Measurements from ENCODE around the gene SCAI. TPM values are rescaled to one million over a fixed set of nuclear protein-coding genes. Genes with fewer than 3 reads are reported as not detected.
"Not testable (repeated sequence)": the region's sequence is repeated elsewhere in the genome, so short reads cannot be mapped to it uniquely, and the experiment has no call there.

SCAI gene
- total RNA-seq, 1 donor from 2014 or later: 7.2 TPM

GRCh38 chr9:125106285-125106893 lies 36.9 kb downstream of the SCAI start:
- no peak for DNase-seq (ENCODE audit: low spot score)

- DNase-seq (ENCODE audit: low spot score): no peak
Measured at GRCh38 chr9:125103770-125104460, 39.4 kb downstream of the SCAI start.

GRCh38 chr9:125103021-125103420 lies 40.3 kb downstream of the SCAI start:
- DNase-seq (ENCODE audit: low spot score): no peak

DNA sequence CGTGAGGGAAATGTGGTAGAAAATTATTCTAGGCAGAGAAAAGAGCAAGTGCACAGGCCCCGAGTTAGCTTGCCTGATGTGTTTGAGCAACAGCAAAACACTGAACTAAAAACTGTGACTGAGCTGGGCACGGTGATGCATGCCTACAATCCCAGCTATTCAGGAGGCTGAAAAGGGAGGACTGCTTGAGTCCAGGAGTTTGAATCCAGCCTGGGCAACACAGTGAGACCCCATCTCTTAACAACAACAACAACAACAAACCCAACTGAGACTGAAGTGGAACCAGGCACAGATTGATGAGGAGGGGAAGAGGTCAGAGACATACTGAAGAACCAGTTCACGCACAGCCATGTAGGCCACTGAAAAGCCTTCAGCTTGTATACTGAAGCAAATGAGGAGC lies 42.5 kb downstream of the SCAI start:
- no peak for DNase-seq (ENCODE audit: low spot score)

- no peak for DNase-seq (ENCODE audit: low spot score)
Measured at GRCh38 chr9:125099816-125100215, 43.5 kb downstream of the SCAI start.

DNA sequence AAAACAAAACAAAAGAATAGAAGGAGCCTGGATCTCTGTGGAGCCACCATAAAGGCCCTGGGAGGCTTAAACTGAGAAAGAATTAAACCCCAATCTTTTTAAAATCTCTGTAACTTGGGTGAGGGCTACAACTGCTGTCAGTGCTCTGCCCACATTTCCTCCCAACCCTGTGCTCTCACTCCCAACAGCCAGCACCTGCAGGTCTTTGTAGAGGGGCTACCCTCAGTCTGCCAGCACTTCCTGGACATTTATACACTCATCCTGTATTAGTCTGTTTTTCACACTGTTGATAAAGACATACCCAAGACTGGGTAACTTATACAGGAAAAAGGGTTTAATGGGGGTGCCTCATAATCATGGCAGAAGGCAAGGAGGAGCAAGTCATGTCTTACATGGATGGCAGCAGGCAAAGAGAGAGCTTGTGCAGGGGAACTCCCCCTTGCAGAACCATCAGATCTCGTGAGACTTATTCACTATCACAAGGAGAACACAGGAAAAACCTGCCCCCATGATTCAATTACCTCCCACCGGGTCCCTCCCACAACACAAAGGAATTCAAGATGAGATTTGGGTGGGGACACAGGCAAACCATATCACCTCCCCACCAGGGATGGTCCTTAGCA lies 47.4 kb downstream of the SCAI start:
- DNase-seq (ENCODE audit: low spot score): no peak

GRCh38 chr9:125091121-125091520 lies 52.2 kb downstream of the SCAI start:
- no peak for DNase-seq (ENCODE audit: low spot score)

GRCh38 chr9:125089331-125089730 lies 54.0 kb downstream of the SCAI start:
- DNase-seq (ENCODE audit: low spot score): no peak

GRCh38 chr9:125088752-125089151 lies 54.6 kb downstream of the SCAI start:
- no peak for DNase-seq (ENCODE audit: low spot score)

DNA sequence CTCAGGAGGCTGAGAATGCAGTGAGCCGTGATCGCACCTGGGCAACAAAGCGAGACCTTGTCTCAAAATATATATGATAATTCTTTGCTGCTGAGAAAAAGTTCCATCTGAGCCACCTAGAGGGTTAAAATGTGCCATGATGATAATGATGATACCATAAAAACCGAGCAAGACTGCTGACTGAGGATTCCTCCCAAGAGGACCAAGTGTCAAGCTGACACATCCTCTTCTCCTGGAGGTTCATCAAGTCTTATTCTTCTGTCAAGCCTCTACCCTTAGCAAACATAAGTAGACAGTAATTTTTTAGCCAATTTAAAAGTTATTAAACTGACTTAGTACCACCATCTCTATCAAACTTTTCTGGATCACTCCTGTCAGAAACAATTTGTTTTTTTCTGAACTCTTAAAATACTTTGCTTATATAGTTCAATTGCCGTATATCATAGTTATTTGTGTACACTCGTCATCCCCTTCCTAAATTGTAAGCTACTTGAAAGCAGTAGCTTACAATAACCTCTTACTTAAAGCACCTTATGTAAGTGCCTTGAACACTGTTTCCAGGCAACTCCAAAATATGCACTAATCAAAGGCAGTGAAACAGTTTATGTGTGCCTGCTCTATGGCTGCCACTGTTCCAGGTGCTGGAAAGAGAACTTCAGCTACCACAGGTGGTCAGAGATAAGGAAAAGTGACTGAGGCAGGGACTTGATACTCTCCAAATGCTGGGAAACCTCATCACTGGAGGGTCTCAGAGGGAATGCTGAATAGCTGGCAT lies 57.4 kb downstream of the SCAI start:
- DNase-seq (ENCODE audit: low spot score): no peak

DNA sequence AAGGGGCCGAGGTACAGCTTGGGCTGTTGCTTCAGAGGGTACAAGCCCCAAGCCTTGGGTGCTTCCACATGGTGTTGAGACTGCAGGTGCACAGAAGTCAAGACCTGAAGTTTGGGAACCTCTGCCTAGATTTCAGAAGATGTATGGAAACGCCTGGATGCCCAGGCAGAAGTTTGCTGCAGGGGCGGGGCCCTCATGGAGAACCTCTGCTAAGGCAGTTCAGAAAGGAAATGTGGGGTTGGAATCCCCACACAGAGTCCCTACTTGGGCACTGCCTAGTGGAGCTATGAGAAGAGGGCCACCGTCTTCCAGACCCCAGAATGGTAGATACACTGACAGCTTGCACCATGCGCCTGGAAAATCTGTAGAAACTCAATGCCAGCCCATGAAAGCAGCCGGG lies 61.1 kb downstream of the SCAI start:
- not testable (repeated sequence) for DNase-seq (ENCODE audit: low spot score)

DNA sequence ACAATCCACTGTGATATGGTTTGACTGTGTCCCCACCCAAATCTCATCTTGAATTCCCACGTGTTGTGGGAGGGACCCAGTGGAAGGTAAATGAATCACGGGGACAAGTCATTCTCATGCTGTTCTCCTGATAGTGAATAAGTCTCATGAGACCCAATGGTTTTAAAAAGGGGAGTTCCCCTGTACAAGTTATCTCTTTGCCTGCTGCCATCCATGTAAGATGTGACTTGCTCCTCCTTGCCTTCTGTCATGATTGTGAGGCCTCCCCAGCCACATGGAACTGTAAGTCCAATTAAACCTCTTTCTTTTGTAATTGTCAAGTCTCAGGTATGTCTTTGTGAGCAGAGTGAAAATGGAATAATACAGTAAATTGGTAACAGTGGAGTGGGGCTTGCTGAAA lies 62.5 kb downstream of the SCAI start:
- not testable (repeated sequence) for DNase-seq (ENCODE audit: low spot score)

DNA sequence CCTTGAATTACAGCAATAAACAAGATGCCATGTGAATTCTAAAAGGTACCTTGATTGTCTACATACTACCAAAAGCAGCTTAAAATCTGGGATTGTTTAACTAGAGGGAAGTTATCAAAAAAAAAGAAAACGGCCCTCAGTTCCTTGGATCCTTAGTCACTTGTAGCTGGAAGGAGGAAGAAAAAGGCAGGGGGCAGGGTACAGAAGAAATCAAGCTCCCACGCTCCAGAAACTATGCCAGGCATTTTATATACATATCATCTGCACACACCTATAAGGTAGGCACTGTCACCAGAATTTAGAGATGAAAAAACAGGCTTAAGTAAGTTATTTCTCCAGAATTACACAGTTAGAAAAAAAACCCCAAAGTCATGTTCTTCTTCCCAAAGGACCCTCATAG lies 63.4 kb downstream of the SCAI start:
- no peak for DNase-seq (ENCODE audit: low spot score)

- no peak for DNase-seq (ENCODE audit: low spot score)
Measured at GRCh38 chr9:125075997-125076396, 67.3 kb downstream of the SCAI start.

GRCh38 chr9:125074976-125075375 lies 68.4 kb downstream of the SCAI start:
- no peak for DNase-seq (ENCODE audit: low spot score)

DNA sequence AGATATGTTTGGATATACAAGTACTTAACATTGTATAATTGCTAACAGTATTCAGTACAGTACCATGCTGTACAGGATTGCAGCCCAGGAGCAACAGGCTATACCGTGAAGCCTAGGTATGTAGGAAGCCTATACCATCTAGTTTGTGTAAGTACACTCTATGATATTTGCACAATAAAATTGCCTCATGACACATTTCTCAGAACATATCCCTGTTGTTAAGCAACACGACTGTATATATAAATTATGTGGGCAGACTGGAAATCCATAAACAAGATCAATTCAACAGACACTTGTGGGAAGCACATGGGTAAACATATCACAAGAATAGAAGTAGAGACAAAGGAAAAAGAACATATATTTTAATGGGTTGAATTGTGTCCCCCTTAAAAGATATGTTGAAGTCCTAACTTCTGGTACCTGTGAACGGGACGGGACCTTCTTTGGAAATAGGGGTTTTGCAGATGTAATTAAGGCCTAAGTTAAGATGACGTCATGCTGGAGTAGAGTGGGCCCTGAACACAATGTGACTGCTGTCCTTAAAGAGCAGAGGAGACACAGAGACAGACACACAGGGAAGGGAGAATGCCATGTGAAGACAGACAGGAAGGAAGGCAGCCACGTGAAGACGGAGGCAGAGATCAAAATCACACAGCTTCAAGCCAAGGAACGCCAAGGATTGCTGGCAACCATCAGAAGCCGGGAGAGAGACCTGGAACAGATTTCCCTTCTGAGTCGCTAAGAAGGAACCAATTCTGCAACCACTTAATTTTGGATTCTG lies 76.3 kb downstream of the SCAI start:
- DNase-seq (ENCODE audit: low spot score): no peak

- no peak for DNase-seq (ENCODE audit: low spot score)
Measured at GRCh38 chr9:125061391-125061790, 81.9 kb downstream of the SCAI start.

DNA sequence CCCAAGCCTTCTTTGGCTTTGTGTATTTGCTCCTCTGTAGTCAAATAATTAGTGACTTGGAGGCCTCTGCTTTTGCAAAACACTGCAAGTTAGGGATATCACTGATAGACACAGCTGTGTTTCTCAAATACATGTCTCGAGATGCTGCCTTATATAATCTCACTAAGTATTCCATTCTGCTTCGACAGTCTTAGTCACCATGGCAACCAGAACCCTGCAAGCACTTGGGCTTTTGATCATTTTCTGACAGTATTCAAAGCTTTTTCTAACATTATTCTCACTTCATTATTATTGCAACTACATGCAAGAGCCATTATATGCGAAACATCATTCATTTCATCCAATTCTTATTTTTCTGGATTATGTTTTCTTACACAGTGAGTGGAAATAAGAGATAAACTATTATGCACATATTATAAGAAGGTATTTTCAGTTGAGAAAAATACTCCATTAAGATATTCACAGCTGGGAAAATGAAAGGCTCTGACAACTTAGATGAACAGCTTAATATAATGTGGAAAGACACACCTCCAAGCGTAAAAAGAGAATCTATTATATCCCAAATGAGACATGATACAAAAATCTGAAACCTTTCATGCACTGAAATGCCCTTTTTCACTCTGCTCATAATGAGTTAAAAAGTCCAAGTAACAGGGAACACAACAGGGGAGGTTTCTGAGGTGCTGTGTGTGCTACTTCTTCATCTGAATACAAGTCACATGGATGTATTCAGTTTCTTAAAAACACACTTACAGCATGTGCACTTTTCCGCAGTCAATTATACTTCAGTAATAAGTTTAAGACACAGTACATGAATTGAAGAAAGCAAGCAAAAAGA lies 93.9 kb downstream of the SCAI start:
- no peak for DNase-seq (ENCODE audit: low spot score)

DNA sequence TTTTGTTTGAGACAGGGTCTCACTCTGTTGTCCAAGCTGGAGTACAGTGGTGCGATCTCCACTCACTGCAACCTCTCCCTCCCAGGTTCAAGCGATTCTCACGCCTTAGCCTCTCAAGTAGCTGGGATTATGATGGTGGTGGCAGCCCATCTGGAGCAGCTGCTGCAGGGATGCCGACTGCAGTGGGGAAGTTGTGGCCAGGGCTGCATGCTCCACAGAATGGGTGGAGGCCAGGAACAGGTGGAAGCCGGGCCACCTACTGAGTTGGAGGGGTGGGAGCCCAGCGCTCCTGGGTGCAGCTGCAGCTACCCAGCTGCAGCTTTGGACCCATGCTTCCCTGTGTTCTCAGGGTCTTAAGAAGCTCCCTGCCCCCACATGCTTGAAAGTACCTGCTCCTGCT lies 99.7 kb downstream of the SCAI start:
- DNase-seq (ENCODE audit: low spot score): no peak

DNA sequence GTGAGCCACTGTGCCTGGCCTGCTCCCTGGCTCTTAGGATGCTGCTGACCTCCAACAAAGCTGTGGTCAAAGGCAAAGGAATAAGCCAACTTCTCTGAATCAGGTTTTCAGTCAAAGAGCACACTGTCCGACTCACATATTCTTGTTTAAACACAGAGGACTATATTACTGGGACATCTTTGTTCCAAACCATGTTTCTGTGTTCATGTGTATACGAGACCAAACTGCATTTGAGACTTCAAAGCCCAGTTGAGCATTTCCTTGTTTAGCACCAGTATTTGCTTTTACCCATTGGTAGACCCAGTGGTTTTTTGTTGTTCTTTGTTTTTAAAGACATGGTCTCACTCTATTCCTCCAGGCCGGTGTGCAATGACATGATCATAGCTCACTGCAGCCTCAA lies 100.2 kb downstream of the SCAI start:
- no peak for DNase-seq (ENCODE audit: low spot score)

DNA sequence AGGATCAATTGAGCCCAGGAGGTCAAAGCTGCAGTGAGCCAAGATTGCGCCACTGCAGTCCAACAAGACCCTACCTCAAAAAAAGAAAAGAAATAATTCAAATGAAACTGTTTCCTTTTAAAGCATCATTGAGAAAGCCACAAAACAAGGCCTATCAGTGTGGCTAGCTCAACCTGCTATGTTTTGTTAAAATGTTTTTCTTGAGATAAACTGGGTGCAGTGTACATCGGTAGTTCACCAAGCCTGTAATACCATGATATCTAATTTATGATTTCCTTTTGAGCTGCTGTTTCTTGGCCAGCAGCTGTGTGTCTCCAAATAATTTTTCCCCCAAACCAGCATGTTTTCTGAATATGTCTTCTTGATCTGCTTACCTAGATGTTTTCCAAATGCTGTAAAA lies 105.2 kb downstream of the SCAI start:
- DNase-seq (ENCODE audit: low spot score): no peak

All from ureter (tissue), 1 donor.